GM19238 (cell line): ENCODE results near the gene LAMP5.

Source experiments
- DNase-seq: peaks from one replicate; pipeline ENCODE4 v3.0.0; 2011; ENCODE audit warnings: low spot score; ENCODE audit not compliant: insufficient read length

LAMP5 gene

GRCh38 chr20:9514461-9515213, at the start of gene LAMP5:
Gene LAMP5, plus strand, starts transcription at chr20:9514590. Its CDS starts 263 bp downstream, at chr20:9514853.
- no peak for DNase-seq

- no peak for DNase-seq
Observed at GRCh38 chr20:9467995-9468394, 46.4 kb upstream of the LAMP5 start.

- no peak for DNase-seq
Observed at GRCh38 chr20:9474835-9475415, 39.5 kb upstream of the LAMP5 start.

GRCh38 chr20:9475456-9475855, 38.9 kb upstream of the LAMP5 start:
- no peak for DNase-seq

- no peak for DNase-seq
Observed at GRCh38 chr20:9476174-9476573, 38.2 kb upstream of the LAMP5 start.

GRCh38 chr20:9476637-9477036, 37.8 kb upstream of the LAMP5 start:
- DNase-seq, result no peak

GRCh38 chr20:9478771-9479170, 35.6 kb upstream of the LAMP5 start:
- no peak for DNase-seq

- no peak for DNase-seq
Observed at GRCh38 chr20:9480066-9480465, 34.3 kb upstream of the LAMP5 start.

- DNase-seq, result no peak
Observed at GRCh38 chr20:9482180-9482579, 32.2 kb upstream of the LAMP5 start.

GRCh38 chr20:9483131-9483530, 31.3 kb upstream of the LAMP5 start:
- no peak for DNase-seq

- DNase-seq, result no peak
Observed at GRCh38 chr20:9485614-9486340, 28.6 kb upstream of the LAMP5 start.

GRCh38 chr20:9487231-9487630, 27.2 kb upstream of the LAMP5 start:
- DNase-seq, result no peak

- no peak for DNase-seq
Observed at GRCh38 chr20:9488063-9488462, 26.3 kb upstream of the LAMP5 start.

GRCh38 chr20:9490161-9490560, 24.2 kb upstream of the LAMP5 start:
- no peak for DNase-seq

- no peak for DNase-seq
Observed at GRCh38 chr20:9490631-9491030, 23.8 kb upstream of the LAMP5 start.

GRCh38 chr20:9491324-9491723, 23.1 kb upstream of the LAMP5 start:
- no peak for DNase-seq

- no peak for DNase-seq
Observed at GRCh38 chr20:9492067-9492466, 22.3 kb upstream of the LAMP5 start.

- no peak for DNase-seq
Observed at GRCh38 chr20:9493803-9494202, 20.6 kb upstream of the LAMP5 start.

GRCh38 chr20:9495701-9496100, 18.7 kb upstream of the LAMP5 start:
- no peak for DNase-seq

GRCh38 chr20:9496155-9496554, 18.2 kb upstream of the LAMP5 start:
- DNase-seq, result no peak

- DNase-seq, result no peak
Observed at GRCh38 chr20:9498322-9498721, 16.1 kb upstream of the LAMP5 start.

- no peak for DNase-seq
Observed at GRCh38 chr20:9499126-9499899, 15.1 kb upstream of the LAMP5 start.
